ENCODE data around the gene GAS7. TPM values are rescaled to one million over a fixed set of nuclear protein-coding genes. Genes with fewer than 3 reads are reported as not detected.

GAS7 gene
- total RNA-seq, 2 donors from 2014 or later: 8.0 to 20.1 TPM

GRCh38 chr17:10048629-10049350 is 149.6 kb downstream of the GAS7 start:
- ATAC-seq (no peak), DNase-seq (no peak)
- TF ChIP-seq POLR2A (IDR thresholded peaks at IDR 0.05): no peak
- no peak for TF ChIP-seq CTCF (IDR thresholded peaks at IDR 0.05)
- Histone ChIP-seq H3K36me3 (replicated peaks in 1 of 2; ENCODE audit: insufficient read depth in 1 of 2, low read depth in 2 of 2) (no peaks in the 10 kb centered on the region), H3K27me3 (no peaks in the 10 kb centered on the region), H3K4me1 (peaks cover 3% of the 10 kb centered on the region), H3K27ac (peak overlapping the region in 1 of 4 donors; percentile 11), H3K9me3 (no peaks in the 10 kb centered on the region), H3K4me3 (no peak overlapping the region)
- WGBS, 2 donors: 68 to 77% methylated on average over 7 of the region's 7 CpGs
- intact Hi-C loops (cut with DNase I): no loop called here

- intact Hi-C loops (cut with DNase I): no loop called here
- H3K36me3 ChIP-seq (replicated peaks in 1 of 2; ENCODE audit: insufficient read depth in 1 of 2, low read depth in 2 of 2): no peaks in the 10 kb centered on the region
- H3K4me3 ChIP-seq: no peak overlapping the region
- TF ChIP-seq CTCF (IDR thresholded peaks at IDR 0.05) (no peak), POLR2A (IDR thresholded peaks at IDR 0.05) (no peak)
- ATAC-seq (no peak), DNase-seq (no peak)
- H3K9me3 ChIP-seq: no peaks in the 10 kb centered on the region
- H3K27me3 ChIP-seq: no peaks in the 10 kb centered on the region
- no peaks in the 10 kb centered on the region for H3K4me1 ChIP-seq
- H3K27ac ChIP-seq: no peak overlapping the region
- WGBS, 2 donors: 41 to 47% methylated on average over 13 of the region's 13 CpGs
Measured at GRCh38 chr17:10046786-10047785, 151.3 kb downstream of the GAS7 start.

- no peak overlapping the region for H3K4me3 ChIP-seq
- intact Hi-C loops (cut with DNase I): no loop called here
- no peaks in the 10 kb centered on the region for H3K9me3 ChIP-seq
- no peaks in the 10 kb centered on the region for H3K4me1 ChIP-seq
- no peak overlapping the region for H3K27ac ChIP-seq
- DNase-seq (no peak), ATAC-seq (no peak)
- TF ChIP-seq CTCF (IDR thresholded peaks at IDR 0.05) (no peak), POLR2A (IDR thresholded peaks at IDR 0.05) (no peak)
- H3K36me3 ChIP-seq (replicated peaks in 1 of 2; ENCODE audit: insufficient read depth in 1 of 2, low read depth in 2 of 2): no peaks in the 10 kb centered on the region
- H3K27me3 ChIP-seq: no peaks in the 10 kb centered on the region
- WGBS, 2 donors: 72 to 77% methylated on average over 17 of the region's 17 CpGs
Measured at GRCh38 chr17:10045871-10046658, 152.3 kb downstream of the GAS7 start.

GRCh38 chr17:10042589-10043244 is 155.7 kb downstream of the GAS7 start:
- no peak overlapping the region for H3K4me3 ChIP-seq
- intact Hi-C loops (cut with DNase I): no loop called here
- H3K9me3 ChIP-seq: no peaks in the 10 kb centered on the region
- H3K36me3 ChIP-seq (replicated peaks in 1 of 2; ENCODE audit: insufficient read depth in 1 of 2, low read depth in 2 of 2): no peaks in the 10 kb centered on the region
- DNase-seq (no peak), ATAC-seq (no peak)
- TF ChIP-seq POLR2A (IDR thresholded peaks at IDR 0.05): no peak
- TF ChIP-seq CTCF (IDR thresholded peaks at IDR 0.05): no peak
- H3K27me3 ChIP-seq: no peaks in the 10 kb centered on the region
- H3K27ac ChIP-seq: peak overlapping the region in 1 of 4 donors; percentile 7
- H3K4me1 ChIP-seq: no peaks in the 10 kb centered on the region
- WGBS, 2 donors: 64 to 74% methylated on average over 9 of the region's 9 CpGs
